ENCODE results near the gene ARSB.
"Not testable (repeated sequence)": the region's sequence is repeated elsewhere in the genome, so short reads cannot be mapped to it uniquely, and the experiment has no call there.

The ARSB gene

DNA sequence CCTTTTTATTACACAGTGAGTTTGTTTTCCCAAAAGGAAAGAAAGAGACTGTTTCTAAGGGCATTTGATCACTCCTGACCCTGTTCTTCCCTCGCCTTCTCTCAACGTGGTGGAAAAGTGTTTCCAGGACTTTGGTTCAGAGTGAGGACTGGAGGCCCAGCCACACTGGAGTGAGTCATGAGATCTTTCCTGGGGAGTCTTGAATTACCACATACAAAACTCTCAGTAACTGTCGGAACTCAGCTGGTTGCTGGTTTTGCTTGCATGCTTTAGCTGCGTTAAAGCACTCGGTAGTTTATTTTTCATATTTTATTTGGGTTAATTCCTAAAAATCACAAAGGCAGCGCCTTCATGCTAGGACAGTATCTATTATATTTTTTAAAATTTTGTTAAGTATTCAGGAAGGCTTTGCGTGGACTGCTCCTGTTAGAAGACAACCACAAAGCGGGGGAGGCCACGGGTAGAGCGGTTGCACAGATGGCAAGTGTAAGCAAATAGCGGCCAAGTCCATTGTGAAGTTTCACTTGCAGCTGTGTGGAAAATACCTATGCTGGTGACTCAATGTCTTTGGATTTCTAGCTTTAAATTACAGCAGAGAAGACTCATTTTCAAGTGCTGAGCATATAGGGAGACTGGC, 77.7 kb downstream of the ARSB start:
- in situ Hi-C loops (cut with HindIII; ENCODE audit: low sequenced_read_pairs) = no loop called here

DNA sequence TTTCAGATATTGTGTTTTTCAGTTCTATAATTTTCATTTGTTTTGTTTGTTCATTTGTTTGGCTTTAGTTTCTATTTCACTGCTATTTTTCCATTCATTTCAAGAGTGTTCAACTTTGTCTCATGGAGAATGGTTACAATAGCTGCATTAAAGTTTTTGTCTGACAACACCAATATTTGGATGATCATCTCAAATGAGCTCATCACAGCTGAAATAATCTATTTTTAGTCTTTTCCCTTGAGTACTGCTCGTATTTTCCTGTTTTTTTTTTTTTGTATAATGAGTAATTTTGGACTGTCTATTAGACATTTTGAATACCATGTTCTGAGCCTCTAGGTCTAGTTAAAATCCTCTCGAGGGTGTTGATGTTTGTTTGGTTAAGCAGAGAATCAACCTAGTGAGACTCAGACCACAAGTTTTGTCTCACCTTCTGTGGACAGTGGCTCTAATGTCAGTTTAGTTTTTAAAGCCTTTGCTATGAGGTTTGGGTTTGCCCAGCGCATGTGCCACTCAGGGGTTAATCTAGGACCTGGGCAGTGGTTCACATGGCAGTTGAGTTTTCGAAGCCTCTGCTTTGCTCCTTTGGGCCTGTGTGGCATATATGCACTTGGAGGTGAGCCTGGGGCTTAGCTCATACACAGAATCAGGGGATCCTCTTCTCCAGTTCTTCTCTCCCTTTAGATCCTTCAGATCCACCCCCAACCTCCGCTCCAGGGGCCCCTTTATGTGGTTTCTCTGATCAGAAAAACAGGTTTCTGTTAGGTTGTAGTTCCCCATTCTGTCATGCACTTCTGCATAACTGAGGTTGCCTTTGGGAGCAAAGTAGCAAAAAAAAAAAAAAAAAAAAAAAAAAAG, 79.8 kb downstream of the ARSB start:
- in situ Hi-C loops (cut with HindIII; ENCODE audit: low sequenced_read_pairs) = no loop called here

DNA sequence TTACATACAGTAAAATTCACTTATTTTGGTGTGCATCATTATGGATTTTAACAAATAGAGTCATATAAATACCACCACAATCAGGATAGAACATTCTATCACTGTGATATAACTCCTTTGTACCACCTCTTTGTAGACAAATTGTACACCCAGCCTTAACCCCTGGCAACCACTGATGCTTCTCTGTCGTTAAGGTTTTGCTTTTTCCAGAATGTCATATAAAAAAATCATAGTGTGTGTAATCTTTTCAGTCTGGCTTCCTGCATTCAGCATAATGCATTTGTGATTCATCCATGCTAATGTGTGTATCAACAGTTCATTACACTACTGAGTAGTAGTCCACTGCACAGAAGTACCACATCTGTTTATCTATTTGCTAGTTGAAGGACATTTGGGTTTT, 81.2 kb downstream of the ARSB start:
- in situ Hi-C loops (cut with HindIII; ENCODE audit: low sequenced_read_pairs) = no loop called here

DNA sequence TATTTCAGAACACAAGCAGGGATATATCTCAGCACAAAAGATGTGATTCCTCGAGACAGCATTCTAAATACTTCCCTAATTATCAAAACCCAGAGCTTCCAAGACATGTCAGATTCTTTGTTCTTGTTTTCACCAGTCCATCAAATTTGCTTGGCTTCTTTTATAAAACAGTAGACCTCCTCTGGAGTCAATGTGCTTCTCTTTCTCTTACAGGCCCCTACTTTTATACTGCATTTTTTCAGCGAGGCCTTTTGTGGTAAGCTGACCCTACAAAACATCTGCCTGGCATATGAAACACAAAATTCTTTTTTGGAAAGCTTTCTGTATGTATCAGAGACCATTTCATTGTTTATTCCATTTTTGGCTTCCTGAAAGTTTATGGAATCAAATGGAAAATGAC, 81.8 kb downstream of the ARSB start:
- in situ Hi-C loops (cut with HindIII; ENCODE audit: low sequenced_read_pairs) = no loop called here

DNA sequence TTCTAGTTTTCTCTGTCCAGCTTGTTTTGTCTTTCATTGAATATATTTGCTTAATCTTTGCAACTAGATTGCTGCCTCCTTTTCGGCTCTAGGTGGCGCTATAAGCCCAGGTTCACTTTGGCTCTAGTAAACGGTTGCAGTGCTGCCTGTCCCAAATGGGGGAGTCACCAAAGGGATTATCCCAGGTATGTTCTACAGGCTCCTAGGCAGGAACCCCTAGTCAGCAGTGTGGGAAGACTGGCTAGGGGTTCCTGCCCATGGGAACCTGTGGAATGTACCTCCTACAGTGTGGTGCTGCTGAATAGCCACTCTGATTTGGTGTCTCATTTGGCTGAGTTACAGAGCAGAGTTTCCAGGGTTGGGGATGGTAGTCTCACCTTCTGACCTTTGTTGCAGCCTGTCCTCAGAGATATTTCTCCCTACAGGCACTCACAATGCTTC, 85.2 kb downstream of the ARSB start:
- in situ Hi-C loops (cut with HindIII; ENCODE audit: low sequenced_read_pairs) = no loop called here

DNA sequence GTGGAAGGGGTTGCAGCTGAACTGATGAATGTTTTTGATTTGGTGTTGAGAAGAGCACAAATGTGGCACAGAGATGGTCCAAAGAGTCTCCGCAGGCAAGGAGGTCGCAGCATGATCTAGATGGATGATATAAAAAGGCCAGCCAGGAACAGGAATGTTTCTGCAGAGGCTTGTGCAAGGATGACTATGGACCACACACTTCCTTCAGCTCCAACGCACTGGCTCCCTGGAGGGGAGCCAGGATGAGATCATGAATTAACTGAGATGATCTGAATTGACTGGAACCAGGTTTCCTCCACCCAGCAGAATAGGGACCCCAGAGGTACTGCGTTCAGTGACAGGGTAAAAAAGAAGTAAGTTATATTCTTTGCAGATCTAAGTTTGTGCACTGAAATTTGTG, 89.0 kb downstream of the ARSB start:
- in situ Hi-C loops (cut with HindIII; ENCODE audit: low sequenced_read_pairs) = no loop called here

DNA sequence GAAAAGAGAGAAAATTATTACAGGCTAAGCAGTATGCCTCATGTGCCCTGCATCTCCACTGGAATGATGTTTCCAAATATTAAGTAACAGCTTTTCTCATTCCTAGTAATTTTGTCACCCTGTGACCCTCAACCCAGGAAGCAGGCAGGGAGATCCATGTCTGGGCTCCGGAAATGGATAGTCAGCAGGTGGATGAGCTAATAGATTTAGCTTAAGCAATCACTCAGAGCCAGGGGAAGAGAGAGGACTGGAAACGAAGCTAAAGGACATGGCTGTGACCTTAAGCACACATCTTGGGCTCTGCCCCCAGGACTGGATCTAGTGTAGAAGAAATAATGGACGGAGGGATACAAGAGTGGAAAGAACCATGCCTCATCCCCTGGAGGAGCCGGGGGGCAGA, 89.5 kb downstream of the ARSB start:
- in situ Hi-C loops (cut with HindIII; ENCODE audit: low sequenced_read_pairs) = no loop called here

DNA sequence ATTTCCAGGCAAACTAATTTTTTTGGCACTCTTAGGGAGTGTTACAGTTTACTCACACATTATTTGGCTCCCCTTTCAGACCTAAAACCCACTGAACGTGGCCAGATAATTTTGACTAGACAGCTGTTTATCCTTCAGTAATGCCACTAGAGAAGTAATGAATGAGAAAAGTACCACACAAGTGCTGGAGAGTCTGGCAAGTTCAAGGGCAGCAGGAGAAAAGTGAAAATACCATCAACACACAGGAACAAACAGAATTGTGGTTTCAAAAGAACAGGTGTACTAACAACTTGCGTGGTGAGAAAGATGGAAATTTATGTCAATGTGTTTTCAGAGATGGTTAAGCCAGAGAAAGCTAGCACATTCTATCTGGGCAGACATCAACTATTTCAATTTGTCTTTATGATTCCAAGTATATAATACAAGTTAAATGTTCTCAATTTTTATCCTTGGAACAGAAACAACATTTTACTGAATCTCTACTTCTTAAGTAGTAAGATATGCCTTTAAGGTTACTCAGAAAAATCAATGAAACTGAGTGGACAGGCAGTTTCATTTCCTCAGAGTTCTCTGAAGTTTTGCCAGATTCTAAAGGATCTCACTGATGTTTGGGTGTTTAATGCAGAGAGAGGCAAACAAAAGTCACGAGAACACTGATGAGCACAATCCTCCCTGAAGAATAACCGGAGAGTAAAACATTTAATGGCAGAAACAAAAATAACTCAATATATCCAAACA, 91.0 kb downstream of the ARSB start:
- in situ Hi-C loops (cut with HindIII; ENCODE audit: low sequenced_read_pairs) = no loop called here

DNA sequence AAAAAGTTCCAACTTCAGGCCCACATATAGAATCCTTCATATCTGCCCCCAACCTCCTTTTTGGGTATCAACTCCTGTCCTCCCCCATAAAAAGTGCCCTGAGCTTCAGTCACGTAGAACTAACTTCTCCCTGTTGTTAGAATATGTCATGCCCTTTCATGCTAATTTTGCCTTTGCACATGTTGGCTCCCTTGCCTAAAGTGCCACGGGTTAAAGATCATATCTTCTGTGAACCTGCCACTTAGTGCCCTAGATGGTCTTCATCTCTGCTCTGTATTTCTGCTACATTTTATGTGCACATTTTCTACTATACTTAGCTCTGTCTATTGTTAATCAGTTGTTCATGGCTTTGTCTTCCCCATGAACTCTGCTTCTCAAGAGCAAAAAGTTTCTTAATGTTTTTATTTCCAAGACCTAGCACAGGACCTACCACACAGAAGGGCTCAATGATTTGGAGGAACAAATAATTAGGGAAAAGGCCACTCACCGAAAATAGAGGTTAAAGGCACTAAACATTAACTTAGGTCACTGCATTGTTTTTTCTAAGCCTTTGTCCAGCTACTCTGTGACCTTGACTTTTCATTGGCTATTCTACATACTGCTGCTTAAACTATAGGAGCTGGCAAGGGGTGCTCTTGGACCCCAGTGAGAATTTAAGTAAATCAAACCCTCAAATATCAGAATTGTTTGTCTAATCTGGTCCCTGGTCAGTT, 94.3 kb downstream of the ARSB start:
- in situ Hi-C loops (cut with HindIII; ENCODE audit: low sequenced_read_pairs) = no loop called here

DNA sequence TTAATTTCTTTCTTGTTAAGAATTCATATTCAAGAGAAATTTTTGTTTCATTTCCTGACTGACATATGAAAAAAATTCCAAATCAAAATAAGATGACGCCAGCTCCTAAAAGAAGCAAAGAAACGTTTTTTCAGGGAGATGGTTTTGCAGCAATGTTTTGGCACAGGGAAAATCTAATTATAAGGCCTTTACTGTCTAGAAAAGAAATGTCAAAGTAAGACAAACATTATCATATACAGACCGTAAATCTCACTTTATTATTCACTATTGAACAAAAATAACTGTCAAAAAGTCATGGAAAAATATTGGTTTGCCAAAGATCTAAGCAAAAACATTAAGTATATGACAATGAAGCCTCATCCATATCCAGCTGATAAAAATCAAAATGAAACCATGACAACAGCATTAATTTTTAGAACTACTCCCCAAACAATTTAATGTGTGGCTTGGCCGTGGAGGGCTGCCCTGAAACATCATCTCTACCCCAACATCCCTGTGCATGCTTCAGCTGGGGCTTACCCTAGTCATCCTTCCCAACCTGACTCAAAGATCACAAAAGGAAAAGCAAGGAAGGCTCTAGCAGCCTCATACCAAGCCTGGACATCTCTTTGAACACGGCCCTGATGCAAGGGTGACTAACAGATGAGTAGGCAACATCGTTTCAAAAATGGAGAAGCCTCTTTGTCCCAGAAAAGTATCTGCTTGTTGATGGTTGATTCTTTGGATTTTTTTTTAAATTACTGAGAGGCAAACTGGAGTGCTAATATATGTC, 95.6 kb downstream of the ARSB start:
- in situ Hi-C loops (cut with HindIII; ENCODE audit: low sequenced_read_pairs) = no loop called here

DNA sequence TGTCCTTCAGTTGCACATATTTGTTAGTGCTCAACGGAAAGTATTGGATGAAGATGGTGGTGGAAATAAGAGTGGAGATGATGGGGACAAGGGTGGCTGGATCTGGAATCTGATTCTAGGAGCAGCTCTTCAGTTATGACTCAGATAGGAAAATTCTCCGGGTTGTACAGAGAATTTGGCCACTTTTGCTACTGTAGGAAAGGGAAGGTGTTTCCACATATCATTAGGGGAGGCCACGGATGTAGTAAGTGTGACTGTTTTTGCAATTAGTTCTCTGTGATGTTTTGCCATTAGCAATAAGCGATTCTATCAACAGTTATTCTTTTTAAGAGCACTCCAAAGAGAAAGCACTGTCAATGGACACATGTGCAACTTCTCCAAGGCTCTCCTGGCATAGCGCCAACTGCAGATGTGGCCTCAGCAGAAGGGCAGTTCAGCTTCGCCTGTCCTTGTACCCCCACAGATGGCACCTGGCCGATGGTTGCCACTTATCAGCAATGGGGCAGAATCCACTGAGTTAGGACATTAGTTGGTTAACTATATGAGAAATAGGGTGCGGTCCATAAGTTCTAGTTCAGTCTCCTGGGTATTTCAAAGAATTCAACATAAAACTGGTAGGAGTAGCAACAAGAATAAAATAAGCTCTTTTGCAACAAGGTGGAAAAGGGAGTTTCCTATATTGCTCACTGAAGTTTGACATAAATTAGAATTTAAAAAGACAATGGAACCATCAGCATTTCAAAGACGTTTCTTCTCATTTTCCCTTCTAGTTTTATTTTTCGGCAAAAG, 96.3 kb downstream of the ARSB start:
- in situ Hi-C loops (cut with HindIII; ENCODE audit: low sequenced_read_pairs) = no loop called here

DNA sequence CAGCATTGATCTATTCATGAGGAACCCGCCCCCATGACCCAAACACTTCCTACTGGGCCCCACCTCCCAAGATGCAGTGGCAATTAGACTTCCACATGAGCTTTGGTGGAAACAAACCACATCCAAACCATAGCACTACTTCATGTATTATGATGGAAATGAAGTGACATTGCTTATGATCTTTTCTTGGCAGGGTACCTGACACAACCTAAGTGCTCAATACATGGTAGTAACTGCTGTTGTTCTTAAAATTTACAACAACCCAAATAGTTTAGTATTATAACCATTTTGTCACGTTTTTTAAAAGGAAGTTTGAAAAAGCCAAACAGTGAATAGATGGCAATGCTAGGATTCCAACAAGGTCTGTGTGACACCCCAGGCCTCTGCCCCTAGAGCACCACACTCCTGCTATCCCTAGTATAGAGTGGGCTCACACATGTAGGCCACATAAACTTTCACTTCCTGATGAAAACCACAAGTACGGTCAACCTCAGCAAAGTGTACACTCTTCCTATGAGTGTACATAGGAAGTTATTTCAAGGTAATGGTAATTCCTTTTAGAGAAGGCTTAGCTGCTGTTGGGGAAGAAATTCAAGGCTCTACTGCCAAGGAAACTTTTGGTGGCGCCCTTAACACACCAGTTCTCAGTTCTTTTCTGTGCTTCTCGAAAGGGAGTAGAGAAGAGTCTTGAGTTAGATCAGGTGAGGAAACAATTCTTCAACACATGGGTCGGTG, 97.6 kb downstream of the ARSB start:
- in situ Hi-C loops (cut with HindIII; ENCODE audit: low sequenced_read_pairs) = no loop called here

DNA sequence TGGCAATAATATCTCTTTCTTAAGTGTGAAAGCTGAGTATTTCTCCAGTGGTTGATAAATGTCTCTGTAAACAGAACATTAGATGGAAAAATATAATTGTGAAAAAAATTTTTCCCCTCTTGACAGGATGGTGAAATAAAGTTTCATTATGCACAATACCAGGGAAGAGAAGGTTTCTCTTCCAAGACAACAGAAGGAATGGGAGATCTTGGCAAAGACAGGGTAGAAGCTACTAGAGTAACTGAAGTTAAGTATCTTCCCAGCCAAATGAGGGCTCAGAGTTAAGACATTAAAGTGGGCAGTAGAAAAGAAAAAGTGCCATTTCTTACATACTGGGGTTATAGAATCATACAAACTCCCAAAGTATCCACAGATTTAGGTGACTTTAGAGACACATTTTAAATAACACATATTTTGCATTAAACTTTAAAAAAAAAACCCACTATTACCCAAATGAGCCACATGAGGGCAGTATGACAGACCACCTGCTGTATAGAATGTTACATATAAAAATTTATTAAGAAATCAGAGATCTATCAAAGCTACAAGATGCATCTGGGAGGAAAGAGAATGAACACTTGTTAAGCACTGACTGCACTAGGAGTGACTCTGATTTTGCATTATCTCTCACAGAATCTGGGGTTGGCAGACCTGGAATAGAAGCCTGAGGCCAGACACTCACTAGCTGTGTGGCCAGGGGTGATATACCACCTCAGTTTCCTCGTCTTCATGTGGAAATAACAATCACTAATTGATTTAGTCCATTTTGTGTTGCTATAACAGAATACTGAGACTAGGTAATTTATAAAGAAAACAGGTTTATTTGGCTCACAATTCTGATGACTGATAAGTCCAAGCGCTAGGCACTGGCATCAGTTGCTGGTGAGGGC, 98.5 kb downstream of the ARSB start:
- in situ Hi-C loops (cut with HindIII; ENCODE audit: low sequenced_read_pairs) = no loop called here

DNA sequence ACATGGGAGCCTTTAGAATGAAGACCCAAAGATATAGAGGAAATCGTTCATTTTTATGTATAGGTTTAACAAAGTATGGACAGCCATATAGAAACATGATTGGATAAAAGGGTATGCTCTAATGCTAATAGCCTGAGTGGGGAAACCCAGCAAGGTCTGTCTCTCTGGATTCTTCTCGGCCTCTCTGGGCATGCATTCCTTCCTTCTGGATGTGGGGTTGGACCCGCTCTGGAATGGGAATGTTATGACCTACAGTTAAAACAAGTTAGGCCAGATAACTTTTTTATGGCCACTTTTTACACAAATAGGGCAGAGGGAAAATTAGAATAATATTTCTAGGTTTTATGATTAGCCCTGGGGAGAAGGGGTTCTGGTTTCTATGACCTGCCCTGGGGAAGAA, 103.2 kb downstream of the ARSB start:
- in situ Hi-C loops (cut with HindIII; ENCODE audit: low sequenced_read_pairs) = loop anchor here (5.0 kb wide), 2 partner anchors 40 to 75 kb away; no protein-coding TSS in a partner anchor

DNA sequence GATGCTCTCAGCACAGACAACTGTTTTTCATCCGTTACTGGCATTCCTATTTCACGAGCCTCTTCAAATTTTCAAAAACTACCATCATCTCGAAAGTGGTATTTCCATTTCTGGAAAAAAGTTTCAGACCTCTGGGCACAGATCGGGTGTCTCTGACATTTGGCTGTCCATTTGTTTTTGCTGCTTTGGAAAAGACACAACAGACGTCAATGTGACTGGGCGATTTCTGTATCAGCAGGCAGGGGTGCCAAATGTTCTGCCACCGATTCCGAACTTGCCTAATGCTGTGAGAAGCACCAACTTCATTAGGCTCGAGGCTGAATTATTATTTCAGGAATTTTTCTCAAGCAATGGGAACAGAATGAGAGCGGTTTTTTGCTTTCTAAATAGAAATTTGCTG, 105.6 kb downstream of the ARSB start:
- in situ Hi-C loops (cut with HindIII; ENCODE audit: low sequenced_read_pairs) = loop anchor here (5.0 kb wide), 1 partner anchor 83 kb away; no protein-coding TSS in a partner anchor

DNA sequence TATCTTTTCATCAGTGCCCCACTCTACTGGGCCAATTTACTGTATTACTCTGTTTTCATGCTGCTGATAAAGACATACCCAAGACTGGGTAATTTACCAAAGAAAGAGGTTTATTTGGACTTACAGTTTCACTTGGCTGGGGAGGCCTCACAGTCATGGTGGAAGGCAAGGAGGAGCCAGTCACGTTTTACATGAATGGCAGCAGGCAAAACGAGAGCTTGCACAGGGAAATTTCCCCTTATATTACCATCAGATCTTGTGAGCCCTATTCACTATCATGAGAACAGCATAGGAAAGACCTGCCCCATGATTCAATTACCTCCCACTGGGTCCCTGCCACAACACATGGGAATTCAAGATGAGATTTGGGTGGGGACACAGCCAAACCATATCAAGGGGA, 119.0 kb downstream of the ARSB start:
- in situ Hi-C loops (cut with HindIII; ENCODE audit: low sequenced_read_pairs) = not testable (repeated sequence)

DNA sequence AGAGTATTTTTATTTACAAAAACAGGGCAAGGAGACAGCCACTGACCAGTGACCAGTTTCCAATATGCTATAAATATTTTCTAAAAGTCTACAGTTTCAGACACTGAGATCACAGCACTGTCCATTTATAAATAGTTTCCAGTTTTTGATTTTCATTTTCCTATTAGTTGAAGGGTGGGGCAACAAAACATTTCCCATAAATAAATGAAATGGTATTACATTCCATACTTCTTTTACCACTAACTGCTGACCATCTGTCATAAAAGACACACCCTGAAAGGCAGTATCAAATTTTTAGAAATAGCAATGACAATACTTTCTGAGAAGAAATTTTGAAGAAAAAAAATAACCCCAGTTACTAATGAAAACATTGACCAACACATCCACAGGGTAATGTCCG, 126.7 kb downstream of the ARSB start:
- in situ Hi-C loops (cut with HindIII; ENCODE audit: low sequenced_read_pairs) = no loop called here

DNA sequence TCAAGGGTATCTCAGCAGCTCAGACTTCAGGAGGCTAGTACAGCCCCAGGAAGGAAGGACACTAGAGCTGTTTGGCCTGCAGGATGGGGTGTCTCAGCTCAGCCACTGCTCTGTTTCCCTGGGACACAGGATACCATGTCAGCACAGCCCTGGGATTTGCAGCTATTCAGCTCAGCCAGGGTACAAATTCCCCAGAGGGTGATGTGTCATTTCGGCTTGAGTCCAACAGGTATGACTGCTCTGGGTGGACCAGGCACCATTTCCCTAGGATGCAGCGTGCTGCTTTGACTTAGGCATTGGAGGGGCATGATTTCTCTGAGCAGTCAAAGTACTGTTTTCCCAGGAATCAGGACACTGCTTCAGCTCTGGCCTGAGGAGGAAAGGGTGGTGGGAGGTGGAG, 130.1 kb downstream of the ARSB start:
- in situ Hi-C loops (cut with HindIII; ENCODE audit: low sequenced_read_pairs) = no loop called here
